ENCODE measurements around the gene RNU4-1.

RNU4-1 gene

GRCh38 chr12:120292661-120293531 is at the start of gene RNU4-1:
TSS of gene RNU4-1 (minus strand) at chr12:120293237.
- Histone ChIP-seq H3K36me3 (ENCODE audit: insufficient read depth, low read length) (no peaks in the 10 kb centered on the region), H3K9me3 (ENCODE audit: low read length) (no peaks in the 10 kb centered on the region), H3K27ac (ENCODE audit: low read depth, low read length, poor library complexity, severe bottlenecking) (peak within 1 kb of the TSS; percentile 96), H3K9me2 (ENCODE audit: low read depth, low read length) (no peaks in the 10 kb centered on the region), H3K27me3 (ENCODE audit: insufficient read depth, low read length) (no peaks in the 10 kb centered on the region), H3F3A (ENCODE audit: insufficient read depth, low read length) (peaks cover 7% of the 10 kb centered on the region; the same call in 1 of the 2 replicates), H3K79me2 (ENCODE audit: insufficient read depth, low read length) (no peaks in the 10 kb centered on the region), H3K9ac (ENCODE audit: low read length) (peak within 1 kb of the TSS; percentile 66), H2AFZ (ENCODE audit: low read length) (no peak within 1 kb of the TSS; the same call in 1 of the 2 replicates), H3K4me3 (ENCODE audit: low read depth, low read length, poor library complexity, severe bottlenecking) (peak within 1 kb of the TSS; percentile 57), H3K4me1 (ENCODE audit: insufficient read depth, low read length, severe bottlenecking) (peaks cover 22% of the 10 kb centered on the region), H4K20me1 (ENCODE audit: insufficient read depth, low read length) (no peaks in the 10 kb centered on the region), H3K4me2 (ENCODE audit: low read length) (peak within 1 kb of the TSS; percentile 78)
- no peak for TF ChIP-seq EZH2 (IDR thresholded peaks at IDR 0.05; ENCODE audit: borderline replicate concordance, low read length)
- no peak for TF ChIP-seq CTCF (IDR thresholded peaks at IDR 0.05; ENCODE audit: low read length)

- TF ChIP-seq EZH2 (IDR thresholded peaks at IDR 0.05; ENCODE audit: borderline replicate concordance, low read length) (no peak), CTCF (IDR thresholded peaks at IDR 0.05; ENCODE audit: low read length) (no peak)
Measured at GRCh38 chr12:120342175-120343038, 49.4 kb upstream of the RNU4-1 start.

GRCh38 chr12:120339256-120339655 is 46.2 kb upstream of the RNU4-1 start:
- Histone ChIP-seq H4K20me1 (ENCODE audit: insufficient read depth, low read length) (no peaks in the 10 kb centered on the region), H2AFZ (ENCODE audit: low read length) (no peak overlapping the region), H3K27me3 (ENCODE audit: insufficient read depth, low read length) (no peaks in the 10 kb centered on the region; the same call in 1 of the 2 replicates), H3K4me2 (ENCODE audit: low read length) (no peak overlapping the region), H3K36me3 (ENCODE audit: insufficient read depth, low read length) (no peaks in the 10 kb centered on the region), H3K79me2 (ENCODE audit: insufficient read depth, low read length) (no peaks in the 10 kb centered on the region), H3K4me3 (ENCODE audit: low read depth, low read length, poor library complexity, severe bottlenecking) (no peak overlapping the region), H3K9ac (ENCODE audit: low read length) (no peak overlapping the region), H3K4me1 (ENCODE audit: insufficient read depth, low read length, severe bottlenecking) (no peaks in the 10 kb centered on the region), H3K9me2 (ENCODE audit: low read depth, low read length) (no peaks in the 10 kb centered on the region), H3F3A (ENCODE audit: insufficient read depth, low read length) (no peaks in the 10 kb centered on the region), H3K27ac (ENCODE audit: low read depth, low read length, poor library complexity, severe bottlenecking) (no peak overlapping the region), H3K9me3 (ENCODE audit: low read length) (peaks cover 8% of the 10 kb centered on the region)
- TF ChIP-seq EZH2 (IDR thresholded peaks at IDR 0.05; ENCODE audit: borderline replicate concordance, low read length), result no peak
- no peak for TF ChIP-seq CTCF (IDR thresholded peaks at IDR 0.05; ENCODE audit: low read length)

More at GRCh38 chr12:120342175-120343038, 49.4 kb upstream of the RNU4-1 start:
- H3K4me1 ChIP-seq (ENCODE audit: insufficient read depth, low read length, severe bottlenecking), result no peaks in the 10 kb centered on the region
- no peak overlapping the region for H3K4me3 ChIP-seq (ENCODE audit: low read depth, low read length, poor library complexity, severe bottlenecking)
- H3K9me3 ChIP-seq (ENCODE audit: low read length), result peaks cover 3% of the 10 kb centered on the region; the same call in 1 of the 2 replicates
- no peak overlapping the region for H3K9ac ChIP-seq (ENCODE audit: low read length)
- H3K9me2 ChIP-seq (ENCODE audit: low read depth, low read length), result no peaks in the 10 kb centered on the region
- no peak overlapping the region for H3K4me2 ChIP-seq (ENCODE audit: low read length)
- no peaks in the 10 kb centered on the region for H3K79me2 ChIP-seq (ENCODE audit: insufficient read depth, low read length)
- no peak overlapping the region for H3K27ac ChIP-seq (ENCODE audit: low read depth, low read length, poor library complexity, severe bottlenecking)
- H3F3A ChIP-seq (ENCODE audit: insufficient read depth, low read length), result no peaks in the 10 kb centered on the region
- no peaks in the 10 kb centered on the region for H4K20me1 ChIP-seq (ENCODE audit: insufficient read depth, low read length)
- H3K36me3 ChIP-seq (ENCODE audit: insufficient read depth, low read length), result no peaks in the 10 kb centered on the region
- H3K27me3 ChIP-seq (ENCODE audit: insufficient read depth, low read length), result no peaks in the 10 kb centered on the region; the same call in 1 of the 2 replicates
- H2AFZ ChIP-seq (ENCODE audit: low read length), result no peak overlapping the region
